GM19025 (cell line): Measurements from ENCODE around the gene NT5DC4.

Experiments used
- ATAC-seq: cut with Tn5 transposase; IDR thresholded peaks from one replicate; pipeline ENCODE4 v1.9.1; 2021; ENCODE audit warnings: mild to moderate bottlenecking, low read depth, moderate library complexity; ENCODE audit not compliant: unreplicated experiment

NT5DC4 gene

GRCh38 chr2:112720785-112721184, at the start of gene NT5DC4:
NT5DC4 (plus strand) TSS chr2:112721020; CDS start chr2:112721080, 60 bp downstream.
- ATAC-seq: no peak

GRCh38 chr2:112671801-112672200, 49.0 kb upstream of the NT5DC4 start:
- no peak for ATAC-seq

GRCh38 chr2:112673008-112673407, 47.8 kb upstream of the NT5DC4 start:
- no peak for ATAC-seq

DNA sequence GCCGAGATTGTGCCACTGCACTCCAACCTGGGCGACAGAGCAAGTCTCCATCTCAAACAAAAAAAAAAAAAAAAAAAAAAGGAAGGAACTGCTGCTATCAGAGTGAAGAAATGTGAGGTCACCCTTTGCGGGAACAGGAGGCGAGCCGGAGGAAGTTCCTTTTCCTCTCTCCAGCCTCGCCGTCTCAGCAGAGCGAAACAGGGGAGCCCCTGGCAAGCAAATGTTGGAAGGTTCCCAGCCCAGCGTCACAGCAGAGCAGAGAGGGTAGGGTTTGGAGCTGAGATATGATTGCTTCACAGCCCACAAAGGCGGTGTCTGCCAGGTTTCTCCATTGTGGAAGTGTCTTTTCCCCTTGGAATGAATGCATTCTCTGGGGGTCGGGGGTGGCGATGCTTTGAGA, 46.6 kb upstream of the NT5DC4 start:
- no peak for ATAC-seq

DNA sequence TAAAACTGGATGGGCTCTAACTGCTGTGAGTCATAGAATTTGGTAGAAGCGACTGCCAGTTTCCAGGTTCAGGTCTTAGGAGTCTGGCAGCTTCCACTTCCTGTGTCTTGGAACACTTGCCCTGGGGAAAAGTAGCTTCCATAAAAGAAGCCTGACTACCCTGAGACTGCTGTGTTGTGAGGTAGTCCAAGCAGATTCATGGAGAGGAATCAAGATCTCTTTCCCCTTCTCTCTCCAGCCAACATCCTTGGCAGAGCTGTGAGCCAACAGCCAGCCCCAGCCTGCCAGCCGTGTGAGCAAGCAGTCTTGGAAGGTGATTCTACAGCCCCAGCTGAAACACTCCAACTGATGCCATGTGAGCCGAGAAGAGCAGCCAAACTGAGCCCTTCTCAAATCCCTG, 41.3 kb upstream of the NT5DC4 start:
- no peak for ATAC-seq

GRCh38 chr2:112680666-112681101, 40.1 kb upstream of the NT5DC4 start:
- ATAC-seq: no peak

- no peak for ATAC-seq
These were observed 38.7 kb upstream of the NT5DC4 start for GRCh38 chr2:112682101-112682500.

- ATAC-seq: no peak
These were observed 37.0 kb upstream of the NT5DC4 start for GRCh38 chr2:112683550-112684414.

GRCh38 chr2:112684415-112684775, 36.4 kb upstream of the NT5DC4 start:
- no peak for ATAC-seq

DNA sequence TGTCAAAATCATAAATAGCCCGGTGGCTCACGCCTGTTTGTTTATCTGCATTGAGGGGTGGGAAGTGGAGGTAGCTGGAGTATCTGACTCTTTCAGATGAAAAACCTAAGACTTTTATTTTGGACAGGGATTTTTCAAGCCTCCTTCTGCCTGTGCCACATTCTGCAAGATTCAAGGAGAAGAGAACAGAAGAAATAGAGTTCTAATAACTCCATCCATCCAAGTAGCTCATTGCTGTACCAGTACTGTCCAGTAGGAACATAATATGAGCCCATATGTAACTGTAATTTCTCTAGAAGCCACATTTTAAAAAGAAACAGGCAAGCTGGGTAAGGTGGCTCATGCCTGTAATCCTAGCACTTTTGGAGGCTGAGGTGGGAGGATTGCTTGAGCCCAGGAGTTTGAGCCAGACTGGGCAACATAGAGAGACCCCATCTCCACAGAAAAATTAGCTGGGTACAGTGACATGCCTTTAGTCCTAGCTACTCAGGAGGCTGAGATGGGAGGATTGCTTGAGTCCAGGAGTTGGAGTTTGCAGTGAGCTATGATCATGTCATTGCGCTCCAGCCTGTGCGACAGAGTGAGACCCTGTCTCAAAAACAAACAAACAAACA, 35.4 kb upstream of the NT5DC4 start:
- no peak for ATAC-seq

DNA sequence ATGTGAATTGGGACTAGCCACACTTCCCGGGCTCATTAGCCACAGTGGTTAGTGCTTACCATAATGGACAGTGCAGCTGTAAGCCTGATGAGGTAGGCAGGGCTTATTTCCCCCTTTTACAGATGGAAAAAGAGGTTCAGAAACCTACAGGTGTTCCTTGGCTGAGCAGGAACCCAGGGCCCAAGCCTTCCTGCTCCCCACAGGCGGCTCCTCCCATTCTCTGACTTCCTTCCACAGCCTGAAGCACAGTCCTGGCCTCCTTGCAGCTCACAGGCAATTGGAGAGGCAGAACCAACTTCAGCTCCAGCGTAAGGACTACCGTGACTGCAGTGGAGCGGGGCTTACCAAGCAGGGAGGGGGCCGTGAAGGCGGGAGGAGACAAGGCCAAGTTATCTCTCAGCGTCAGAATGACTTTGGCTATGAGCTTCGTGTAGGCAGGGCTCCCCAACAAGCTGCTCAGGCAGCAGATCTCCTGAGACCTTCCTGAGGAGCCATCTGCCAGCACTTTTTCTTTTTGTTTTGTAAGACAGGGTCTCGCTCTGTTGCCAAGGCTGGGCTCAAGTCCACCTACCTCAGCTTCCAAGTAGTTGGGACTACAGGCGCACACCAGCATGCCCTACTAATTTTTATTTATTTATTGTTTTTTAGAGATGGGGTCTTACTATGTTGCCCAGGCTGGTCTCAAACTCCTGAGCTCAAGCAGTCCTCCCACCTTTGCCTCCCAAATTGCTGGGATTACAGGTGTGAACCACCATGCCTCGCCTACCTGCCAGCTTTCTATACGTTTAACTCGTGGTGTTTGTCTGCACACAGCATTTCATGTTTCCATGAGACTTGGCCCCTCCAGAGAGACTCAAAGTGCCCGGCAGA, 34.2 kb upstream of the NT5DC4 start:
- ATAC-seq: no peak

- no peak for ATAC-seq
These were observed 33.3 kb upstream of the NT5DC4 start for GRCh38 chr2:112687522-112687921.

DNA sequence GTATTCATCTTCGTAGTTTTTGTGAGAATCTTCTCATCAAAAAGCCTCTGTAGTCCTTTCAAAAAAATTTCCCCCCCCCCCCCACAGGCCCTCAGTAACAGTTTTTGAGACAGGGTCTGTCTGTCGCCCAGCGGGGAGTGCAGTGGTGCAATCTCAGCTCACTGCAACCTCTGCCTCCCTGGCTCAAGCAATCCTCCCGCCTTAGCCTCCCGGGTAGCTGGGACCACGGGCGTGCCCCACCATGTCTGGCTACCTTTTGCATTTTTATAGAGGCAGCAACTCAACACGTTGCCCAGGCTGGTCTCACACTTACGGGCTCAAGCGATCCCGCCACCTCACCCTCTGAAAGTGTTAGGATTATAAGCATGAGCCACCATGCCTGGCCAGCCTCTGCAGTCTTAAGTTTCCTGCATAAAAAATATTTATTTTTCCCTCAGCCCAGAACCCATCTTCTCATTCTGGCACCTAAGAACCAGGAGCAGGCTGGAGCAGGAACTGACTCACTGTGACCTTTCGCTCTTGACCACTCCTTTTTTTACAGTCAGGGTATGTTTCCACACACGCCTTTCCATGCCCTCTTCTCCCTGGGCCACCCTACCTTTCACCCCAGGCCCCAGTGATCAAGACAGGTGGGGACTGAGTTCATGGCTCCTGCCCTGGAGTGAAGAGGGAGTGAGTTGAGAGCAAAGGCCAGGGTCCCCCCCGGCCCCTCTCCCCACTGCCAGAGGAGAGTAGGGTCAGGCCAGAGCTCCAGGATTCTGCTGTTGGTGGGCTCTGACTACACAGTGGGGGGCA, 32.5 kb upstream of the NT5DC4 start:
- no peak for ATAC-seq

DNA sequence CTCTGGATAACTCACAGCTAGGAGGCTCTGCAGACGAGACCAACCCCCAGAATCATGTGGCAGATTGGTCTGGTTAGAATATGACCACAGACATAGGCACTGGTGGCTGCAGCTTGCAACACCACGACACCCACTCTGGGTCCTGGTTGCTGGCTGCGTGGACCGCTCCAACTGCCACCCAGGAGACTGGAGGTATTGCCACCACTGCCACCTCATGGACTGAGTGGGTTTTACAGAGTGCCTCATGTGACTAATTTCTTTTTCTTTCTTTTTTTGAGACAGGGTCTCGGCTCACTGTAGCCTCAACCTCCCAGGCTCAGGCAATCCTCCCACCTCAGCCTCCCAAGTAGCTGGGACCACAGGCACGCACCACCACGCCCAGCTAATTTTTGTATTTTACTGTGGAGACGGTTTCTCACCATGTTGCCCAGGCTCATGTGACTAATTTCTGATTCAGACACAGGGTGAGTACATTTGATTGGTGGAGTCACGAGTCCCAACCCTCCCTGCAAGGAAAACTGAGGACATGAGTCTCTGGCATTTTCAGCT, 29.9 kb upstream of the NT5DC4 start:
- no peak for ATAC-seq

DNA sequence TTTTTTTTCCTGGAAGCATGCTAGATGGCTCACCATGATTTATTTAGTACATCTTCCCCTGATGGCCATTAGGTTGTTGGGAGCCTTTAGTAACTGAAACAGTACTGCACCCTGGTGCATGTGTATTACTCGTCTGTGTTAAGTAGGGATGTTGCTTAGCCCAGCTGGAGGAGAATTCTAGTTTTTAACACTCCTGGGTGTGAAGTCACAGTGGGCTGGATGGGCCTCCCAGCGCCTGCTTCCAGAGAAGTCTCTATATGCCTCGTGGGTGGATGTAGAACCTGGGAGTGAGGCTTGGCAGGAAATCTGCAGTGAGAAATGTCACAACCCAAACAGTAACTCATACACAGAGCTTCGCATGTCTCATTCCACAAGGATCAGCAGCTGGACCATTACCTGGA, 28.9 kb upstream of the NT5DC4 start:
- ATAC-seq: no peak

GRCh38 chr2:112692495-112692911, 28.3 kb upstream of the NT5DC4 start:
- ATAC-seq: peak; percentile 93

GRCh38 chr2:112692918-112693317, 27.9 kb upstream of the NT5DC4 start:
- no peak for ATAC-seq

DNA sequence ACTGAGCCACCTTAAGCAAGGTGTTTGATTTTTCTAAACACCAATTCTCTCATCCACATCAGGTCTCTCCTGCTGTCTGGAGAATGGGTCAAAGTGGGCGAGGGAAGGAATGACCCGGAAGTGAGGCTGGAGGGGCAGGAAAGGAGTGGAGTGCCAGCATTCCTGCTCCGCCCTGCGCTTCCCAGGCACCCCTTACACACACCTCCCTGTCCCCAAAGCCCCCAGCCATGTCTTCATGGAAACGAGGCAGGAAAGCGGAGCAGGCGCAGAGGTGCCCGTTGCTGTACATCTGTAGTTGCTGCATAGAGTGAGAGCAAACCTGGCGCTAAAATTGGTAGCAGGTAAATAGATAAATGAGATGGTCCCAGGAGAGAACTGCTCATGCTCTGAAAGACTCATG, 27.2 kb upstream of the NT5DC4 start:
- ATAC-seq: no peak

- no peak for ATAC-seq
These were observed 26.6 kb upstream of the NT5DC4 start for GRCh38 chr2:112694182-112694581.
